ENCODE data around the gene MTG2.

Gene MTG2, protein sequence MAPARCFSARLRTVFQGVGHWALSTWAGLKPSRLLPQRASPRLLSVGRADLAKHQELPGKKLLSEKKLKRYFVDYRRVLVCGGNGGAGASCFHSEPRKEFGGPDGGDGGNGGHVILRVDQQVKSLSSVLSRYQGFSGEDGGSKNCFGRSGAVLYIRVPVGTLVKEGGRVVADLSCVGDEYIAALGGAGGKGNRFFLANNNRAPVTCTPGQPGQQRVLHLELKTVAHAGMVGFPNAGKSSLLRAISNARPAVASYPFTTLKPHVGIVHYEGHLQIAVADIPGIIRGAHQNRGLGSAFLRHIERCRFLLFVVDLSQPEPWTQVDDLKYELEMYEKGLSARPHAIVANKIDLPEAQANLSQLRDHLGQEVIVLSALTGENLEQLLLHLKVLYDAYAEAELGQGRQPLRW

DNA sequence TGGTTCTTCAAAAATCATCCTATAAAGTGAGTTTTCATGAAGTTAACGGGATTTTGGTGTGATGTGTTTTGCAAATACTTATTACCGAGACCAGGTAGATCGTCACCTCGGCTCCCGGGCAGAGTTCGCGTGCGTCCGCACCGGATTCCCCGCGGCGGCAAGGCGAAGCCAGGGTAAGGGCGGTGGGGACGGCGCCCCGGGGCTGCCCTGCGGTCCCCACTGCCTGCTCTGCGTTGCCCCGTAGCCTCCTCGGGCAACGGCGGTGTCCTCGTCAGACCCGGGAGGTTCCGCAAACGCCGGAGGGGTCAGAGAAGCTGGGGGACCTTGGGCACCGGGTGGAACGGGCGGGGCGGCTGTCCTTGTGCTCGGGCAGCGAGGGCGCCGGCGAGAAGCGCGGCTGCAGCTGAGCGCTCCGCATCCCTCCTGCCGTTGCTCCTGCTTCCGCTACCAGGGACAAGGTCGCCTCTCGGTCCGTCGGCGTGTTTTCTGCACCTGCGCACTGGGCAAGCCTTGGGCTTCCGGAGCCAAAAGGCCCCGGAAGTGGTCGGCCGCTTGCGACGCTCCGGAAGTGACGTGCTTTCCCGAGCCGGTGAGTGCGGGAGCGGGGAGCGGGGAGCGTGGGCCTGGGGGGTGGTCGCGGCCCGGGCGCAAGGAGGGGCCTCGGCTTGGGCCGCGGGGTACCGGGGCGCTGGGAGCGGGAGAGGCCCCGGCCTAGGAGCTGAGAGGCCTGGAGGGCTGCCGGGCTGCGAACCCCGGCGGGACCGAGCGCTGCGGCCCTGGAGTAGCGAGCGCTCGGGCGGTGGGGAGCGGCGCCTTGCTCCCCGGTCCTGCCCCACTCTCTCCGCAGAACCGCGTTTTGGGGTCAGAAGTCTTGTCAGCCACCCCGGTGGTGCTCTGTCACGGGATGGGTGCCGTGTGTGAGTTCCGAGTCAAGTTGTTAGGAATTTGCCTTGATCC, at the start of gene MTG2:
Gene MTG2, plus strand, starts transcription at position 560 of the 957 bp plus-strand sequence. CDS start 10,393 bp downstream, outside the sequence.
- peak; percentile 82 for DNase-seq (ENCODE audit: extremely low read depth, low read depth)
- TF ChIP-seq, protein P1, sequence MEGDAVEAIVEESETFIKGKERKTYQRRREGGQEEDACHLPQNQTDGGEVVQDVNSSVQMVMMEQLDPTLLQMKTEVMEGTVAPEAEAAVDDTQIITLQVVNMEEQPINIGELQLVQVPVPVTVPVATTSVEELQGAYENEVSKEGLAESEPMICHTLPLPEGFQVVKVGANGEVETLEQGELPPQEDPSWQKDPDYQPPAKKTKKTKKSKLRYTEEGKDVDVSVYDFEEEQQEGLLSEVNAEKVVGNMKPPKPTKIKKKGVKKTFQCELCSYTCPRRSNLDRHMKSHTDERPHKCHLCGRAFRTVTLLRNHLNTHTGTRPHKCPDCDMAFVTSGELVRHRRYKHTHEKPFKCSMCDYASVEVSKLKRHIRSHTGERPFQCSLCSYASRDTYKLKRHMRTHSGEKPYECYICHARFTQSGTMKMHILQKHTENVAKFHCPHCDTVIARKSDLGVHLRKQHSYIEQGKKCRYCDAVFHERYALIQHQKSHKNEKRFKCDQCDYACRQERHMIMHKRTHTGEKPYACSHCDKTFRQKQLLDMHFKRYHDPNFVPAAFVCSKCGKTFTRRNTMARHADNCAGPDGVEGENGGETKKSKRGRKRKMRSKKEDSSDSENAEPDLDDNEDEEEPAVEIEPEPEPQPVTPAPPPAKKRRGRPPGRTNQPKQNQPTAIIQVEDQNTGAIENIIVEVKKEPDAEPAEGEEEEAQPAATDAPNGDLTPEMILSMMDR (IDR thresholded peaks at IDR 0.05; ENCODE audit: low read depth, low read length) = no peak

DNA sequence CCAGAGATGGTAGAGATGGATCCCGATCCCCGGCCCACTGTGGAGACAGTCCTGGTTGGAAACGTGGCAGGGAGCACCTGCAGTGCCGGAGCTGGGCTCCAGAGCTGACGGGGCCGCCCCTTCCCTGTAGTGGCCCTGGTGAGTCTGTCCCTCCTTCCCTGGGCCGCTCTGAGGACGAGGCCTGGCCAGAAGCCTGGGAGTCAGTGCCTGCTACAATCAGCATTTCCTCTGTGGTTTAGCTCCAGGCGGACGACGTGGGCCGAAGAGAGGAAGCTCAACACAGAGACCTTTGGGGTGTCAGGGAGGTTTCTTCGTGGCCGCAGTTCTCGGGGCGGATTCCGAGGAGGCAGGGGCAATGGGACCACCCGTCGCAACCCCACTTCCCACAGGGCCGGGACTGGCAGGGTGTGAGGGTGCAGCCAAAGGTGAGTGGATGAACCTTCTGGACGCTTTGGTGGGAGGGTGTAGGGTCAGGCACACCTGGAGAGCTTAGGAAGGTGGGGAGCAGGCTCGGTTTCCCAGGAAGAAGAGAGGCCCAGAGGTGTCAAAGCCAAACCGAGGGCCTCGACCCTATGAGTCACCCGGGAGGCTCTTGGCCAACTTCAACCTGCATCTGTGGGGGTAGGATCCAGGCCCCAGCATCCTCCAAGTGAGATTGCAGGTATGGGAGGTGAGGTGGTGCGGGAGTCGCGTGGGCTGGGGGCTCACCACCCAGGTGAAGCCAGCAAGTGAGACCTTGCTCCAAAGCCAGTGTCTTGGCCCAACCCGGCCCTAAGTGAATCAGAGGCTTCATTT, 49.6 kb upstream of the MTG2 start:
- DNase-seq (ENCODE audit: extremely low read depth, low read depth) = no peak
- TF ChIP-seq, protein P1 (IDR thresholded peaks at IDR 0.05; ENCODE audit: low read depth, low read length) = no peak

DNA sequence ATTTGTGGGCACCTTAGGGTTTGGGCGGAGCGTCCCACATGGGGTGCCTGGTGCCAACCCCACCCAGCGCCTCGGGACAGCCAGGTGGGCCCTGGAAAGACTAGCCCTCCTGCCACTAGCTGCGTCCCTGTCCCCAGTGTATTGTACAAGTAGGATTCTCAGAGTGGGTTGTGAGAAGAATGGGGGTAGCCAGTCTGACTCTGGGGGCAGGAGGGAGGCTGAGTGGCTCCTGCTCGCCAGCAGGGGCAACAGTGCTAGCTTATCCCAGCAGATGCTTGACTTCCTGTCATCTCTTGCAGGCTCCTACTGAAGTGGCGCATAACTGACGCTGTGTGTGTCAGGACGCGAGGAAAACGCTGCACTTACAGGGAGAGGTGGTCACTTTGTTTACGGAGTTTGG, 49.0 kb upstream of the MTG2 start:
- DNase-seq (ENCODE audit: extremely low read depth, low read depth) = no peak
- TF ChIP-seq, protein P1 (IDR thresholded peaks at IDR 0.05; ENCODE audit: low read depth, low read length) = peak; percentile 5

DNA sequence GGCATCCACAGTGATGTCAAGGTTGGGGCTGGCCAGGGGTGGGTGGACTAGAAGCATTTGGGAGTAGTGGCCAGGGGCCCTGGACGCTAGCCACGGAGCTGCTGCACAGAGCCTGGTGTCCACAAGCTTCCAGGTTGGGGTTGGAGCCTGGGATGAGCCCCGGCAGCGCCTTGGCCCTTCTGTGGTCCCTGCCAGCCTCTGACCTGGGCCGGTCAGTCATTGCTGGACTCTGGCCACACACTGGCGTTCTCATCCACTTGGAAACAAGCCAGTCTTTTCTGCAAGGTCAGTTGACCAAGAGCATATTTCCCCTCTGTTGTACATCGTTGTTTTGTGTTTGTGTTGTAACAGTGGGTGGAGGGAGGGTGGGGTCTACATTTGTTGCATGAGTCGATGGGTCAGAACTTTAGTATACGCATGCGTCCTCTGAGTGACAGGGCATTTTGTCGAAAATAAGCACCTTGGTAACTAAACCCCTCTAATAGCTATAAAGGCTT, 48.0 kb upstream of the MTG2 start:
- DNase-seq (ENCODE audit: extremely low read depth, low read depth) = no peak
- TF ChIP-seq, protein P1 (IDR thresholded peaks at IDR 0.05; ENCODE audit: low read depth, low read length) = no peak

DNA sequence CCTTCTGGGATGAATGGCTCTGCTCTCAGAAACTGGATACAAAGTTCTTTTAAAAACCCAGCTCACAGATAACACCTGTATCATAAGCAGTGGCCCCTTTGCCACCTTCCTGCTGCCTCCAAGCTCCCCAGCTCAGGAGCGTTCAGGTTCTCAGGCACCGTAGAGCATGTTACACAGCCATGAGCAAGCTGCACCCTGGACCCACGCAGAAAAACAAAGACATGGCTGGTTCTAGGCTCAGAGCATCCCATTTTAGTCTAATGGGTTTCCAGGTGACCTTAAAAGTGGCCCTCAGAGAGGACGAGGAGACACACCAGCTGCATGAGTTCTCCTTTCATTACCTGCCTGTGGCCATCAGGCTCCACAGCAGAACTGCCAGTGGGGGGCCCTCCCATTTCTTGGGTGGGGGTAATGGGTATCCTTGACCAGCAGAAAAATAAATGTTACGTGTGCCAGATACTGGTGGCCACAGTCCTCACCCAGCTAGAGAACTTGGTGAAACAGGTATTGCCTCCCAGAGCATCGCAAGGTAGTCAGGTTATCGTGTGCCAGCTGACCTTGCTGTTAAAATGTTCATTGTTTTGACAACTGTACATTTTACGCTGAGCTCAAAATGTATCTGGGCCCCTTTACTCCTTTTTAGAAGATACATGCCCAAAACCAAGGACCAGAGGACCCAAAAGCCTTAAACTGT, 47.1 kb upstream of the MTG2 start:
- TF ChIP-seq, protein P1 (IDR thresholded peaks at IDR 0.05; ENCODE audit: low read depth, low read length) = no peak
- no peak for DNase-seq (ENCODE audit: extremely low read depth, low read depth)

DNA sequence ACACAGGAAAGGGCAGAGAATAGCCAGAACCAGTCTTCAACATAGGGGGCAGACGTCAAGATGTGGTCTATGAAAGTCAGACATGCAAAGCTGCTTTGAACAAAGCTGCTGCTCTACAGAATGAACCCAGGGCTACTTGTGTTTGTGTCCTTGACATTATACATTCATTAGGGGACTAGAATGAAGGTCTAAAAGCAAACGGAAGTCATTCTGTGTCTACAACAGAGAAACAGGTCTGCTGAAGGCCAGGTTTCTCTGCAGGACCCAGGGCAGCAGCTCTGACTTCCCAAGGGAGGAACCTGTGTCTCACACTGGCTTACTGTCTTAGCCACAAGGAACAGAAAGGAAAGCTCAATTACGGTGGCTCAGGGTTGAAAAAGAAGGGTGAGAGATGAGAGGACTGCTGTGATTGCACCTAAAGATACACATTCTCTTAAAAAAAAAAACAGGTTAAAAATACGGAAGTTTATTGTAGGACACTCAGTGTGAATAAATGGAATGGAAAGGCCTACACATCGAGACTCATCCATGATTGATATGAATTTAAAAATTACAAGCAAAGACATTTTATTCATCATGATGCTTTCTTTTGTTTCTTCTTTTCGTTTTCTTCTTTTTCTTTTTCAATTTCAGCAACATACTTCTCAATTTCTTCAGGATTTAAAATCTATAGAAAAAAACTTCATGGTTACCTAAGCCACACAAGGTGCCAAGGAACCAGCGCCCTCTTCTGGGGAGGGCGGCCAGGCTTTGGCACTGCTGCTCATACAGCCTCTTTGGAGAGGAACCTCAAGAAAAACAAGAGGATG, 46.3 kb upstream of the MTG2 start:
- DNase-seq (ENCODE audit: extremely low read depth, low read depth) = no peak
- TF ChIP-seq, protein P1 (IDR thresholded peaks at IDR 0.05; ENCODE audit: low read depth, low read length) = peak; percentile 89
